Measurements from ENCODE around the gene PAAF1.

The PAAF1 gene

GRCh38 chr11:73866095-73866579, 10.7 kb upstream of the PAAF1 start:
- DNase-seq (ENCODE audit: low spot score), result no peak
- in situ Hi-C loops (cut with MboI; ENCODE audit: low sequenced_read_pairs, unreplicated experiment), result no loop called here
- TF ChIP-seq CTCF (IDR thresholded peaks at IDR 0.05; ENCODE audit: borderline replicate concordance, control extremely low read depth, extremely low read depth, insufficient read depth, missing control alignments), result no peak

- in situ Hi-C loops (cut with MboI; ENCODE audit: low sequenced_read_pairs, unreplicated experiment), result no loop called here
- DNase-seq (ENCODE audit: low spot score), result no peak
- no peak for TF ChIP-seq CTCF (IDR thresholded peaks at IDR 0.05; ENCODE audit: borderline replicate concordance, control extremely low read depth, extremely low read depth, insufficient read depth, missing control alignments)
These were observed 10.2 kb upstream of the PAAF1 start for GRCh38 chr11:73866586-73866996.

- in situ Hi-C loops (cut with MboI; ENCODE audit: low sequenced_read_pairs, unreplicated experiment), result no loop called here
- no peak for TF ChIP-seq CTCF (IDR thresholded peaks at IDR 0.05; ENCODE audit: borderline replicate concordance, control extremely low read depth, extremely low read depth, insufficient read depth, missing control alignments)
- no peak for DNase-seq (ENCODE audit: low spot score)
These were observed 7.4 kb upstream of the PAAF1 start for GRCh38 chr11:73869332-73869949.

- in situ Hi-C loops (cut with MboI; ENCODE audit: low sequenced_read_pairs, unreplicated experiment), result no loop called here
- DNase-seq (ENCODE audit: low spot score), result no peak
- TF ChIP-seq CTCF (IDR thresholded peaks at IDR 0.05; ENCODE audit: borderline replicate concordance, control extremely low read depth, extremely low read depth, insufficient read depth, missing control alignments), result no peak
These were observed 6.5 kb upstream of the PAAF1 start for GRCh38 chr11:73870261-73870660.

- DNase-seq (ENCODE audit: low spot score), result no peak
- in situ Hi-C loops (cut with MboI; ENCODE audit: low sequenced_read_pairs, unreplicated experiment), result no loop called here
- no peak for TF ChIP-seq CTCF (IDR thresholded peaks at IDR 0.05; ENCODE audit: borderline replicate concordance, control extremely low read depth, extremely low read depth, insufficient read depth, missing control alignments)
These were observed 3.9 kb upstream of the PAAF1 start for GRCh38 chr11:73872749-73873357.

- no peak for TF ChIP-seq CTCF (IDR thresholded peaks at IDR 0.05; ENCODE audit: borderline replicate concordance, control extremely low read depth, extremely low read depth, insufficient read depth, missing control alignments)
- in situ Hi-C loops (cut with MboI; ENCODE audit: low sequenced_read_pairs, unreplicated experiment), result no loop called here
- no peak for DNase-seq (ENCODE audit: low spot score)
These were observed 1.4 kb upstream of the PAAF1 start for GRCh38 chr11:73875380-73875779.
